GM20431 (cell line): ENCODE measurements around the gene CELSR1.

ENCODE experiments used
- in situ Hi-C: fragments of 300-500 bp; cut with MseI, MboI; formaldehyde crosslinking; loops from one replicate; pipeline ENCODE4 v1.15.0; 2020; ENCODE audit warnings: low sequenced_read_pairs; ENCODE audit not compliant: unreplicated experiment

CELSR1 gene

GRCh38 chr22:46390652-46391301, 146.6 kb downstream of the CELSR1 start:
- in situ Hi-C loops: no loop called here

GRCh38 chr22:46390105-46390651, 147.2 kb downstream of the CELSR1 start:
- in situ Hi-C loops: no loop called here

GRCh38 chr22:46389081-46389480, 148.3 kb downstream of the CELSR1 start:
- in situ Hi-C loops: no loop called here

DNA sequence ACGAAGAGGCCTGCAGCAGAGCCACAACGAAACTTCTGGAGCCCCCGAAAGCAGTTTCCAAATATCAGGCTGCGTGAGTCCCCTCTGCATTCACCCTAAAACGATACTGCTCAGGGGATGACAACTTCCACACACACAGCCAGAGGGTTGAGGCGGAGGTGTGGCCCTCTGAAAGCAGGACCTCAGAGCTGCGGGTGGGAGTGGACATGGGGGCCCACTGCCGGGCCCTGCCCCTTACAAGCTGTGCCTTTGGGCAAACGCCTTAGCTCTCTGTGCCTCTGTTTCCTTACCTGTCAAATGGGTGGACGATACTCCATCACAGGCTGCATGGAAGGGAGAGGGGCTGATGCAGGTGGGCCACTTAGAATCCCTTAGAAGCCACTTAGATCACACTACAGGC, 148.8 kb downstream of the CELSR1 start:
- in situ Hi-C loops: no loop called here

GRCh38 chr22:46387748-46388147, 149.7 kb downstream of the CELSR1 start:
- in situ Hi-C loops: no loop called here

- in situ Hi-C loops: no loop called here
Measured at GRCh38 chr22:46386312-46386711, 151.1 kb downstream of the CELSR1 start.

GRCh38 chr22:46382524-46382923, 154.9 kb downstream of the CELSR1 start:
- in situ Hi-C loops: no loop called here

GRCh38 chr22:46381731-46382130, 155.7 kb downstream of the CELSR1 start:
- in situ Hi-C loops: no loop called here

DNA sequence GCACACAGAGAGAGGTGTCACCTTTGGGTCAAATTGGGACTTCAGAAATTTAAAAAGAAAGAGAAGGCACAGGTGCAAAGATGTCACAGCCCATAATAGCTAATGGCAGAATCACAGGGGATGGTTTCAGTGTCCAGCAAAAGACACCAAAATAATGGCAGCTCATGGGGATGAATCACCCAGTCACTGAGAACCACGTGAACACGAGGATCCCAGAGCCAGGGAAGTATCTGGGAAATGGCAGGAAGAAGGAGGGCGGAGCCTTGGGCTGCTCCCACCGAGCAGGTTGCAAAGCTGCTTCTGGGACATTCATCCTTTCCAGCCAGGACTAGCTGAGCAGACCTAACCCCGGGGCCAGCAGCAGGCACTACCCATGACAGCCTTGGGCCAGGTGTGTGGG, 156.3 kb downstream of the CELSR1 start:
- in situ Hi-C loops: no loop called here

- in situ Hi-C loops: no loop called here
Measured at GRCh38 chr22:46380581-46380980, 156.8 kb downstream of the CELSR1 start.

DNA sequence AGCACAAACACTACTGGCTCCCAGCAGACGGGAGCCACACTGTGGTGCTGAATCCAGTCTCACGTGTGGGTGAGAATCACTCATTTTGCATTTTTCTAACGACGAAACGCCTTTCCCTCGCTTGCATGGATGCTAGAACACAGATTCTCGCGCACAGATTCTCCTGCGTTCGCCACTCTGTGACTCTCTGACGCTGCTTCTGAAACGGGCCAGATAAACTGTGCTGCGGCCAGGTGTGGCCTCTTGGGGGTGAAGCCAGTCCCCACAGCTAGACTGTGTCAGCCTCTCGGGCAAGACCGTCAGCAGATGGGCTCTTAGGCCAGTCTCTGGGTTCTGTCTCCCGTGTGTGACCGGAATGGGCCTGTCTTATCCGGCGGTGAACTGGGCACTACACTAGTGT, 157.4 kb downstream of the CELSR1 start:
- in situ Hi-C loops: no loop called here

GRCh38 chr22:46379066-46379930, 158.1 kb downstream of the CELSR1 start:
- in situ Hi-C loops: no loop called here

- in situ Hi-C loops: no loop called here
Measured at GRCh38 chr22:46378426-46379065, 158.9 kb downstream of the CELSR1 start.

GRCh38 chr22:46377525-46378425, 159.6 kb downstream of the CELSR1 start:
- in situ Hi-C loops: no loop called here

DNA sequence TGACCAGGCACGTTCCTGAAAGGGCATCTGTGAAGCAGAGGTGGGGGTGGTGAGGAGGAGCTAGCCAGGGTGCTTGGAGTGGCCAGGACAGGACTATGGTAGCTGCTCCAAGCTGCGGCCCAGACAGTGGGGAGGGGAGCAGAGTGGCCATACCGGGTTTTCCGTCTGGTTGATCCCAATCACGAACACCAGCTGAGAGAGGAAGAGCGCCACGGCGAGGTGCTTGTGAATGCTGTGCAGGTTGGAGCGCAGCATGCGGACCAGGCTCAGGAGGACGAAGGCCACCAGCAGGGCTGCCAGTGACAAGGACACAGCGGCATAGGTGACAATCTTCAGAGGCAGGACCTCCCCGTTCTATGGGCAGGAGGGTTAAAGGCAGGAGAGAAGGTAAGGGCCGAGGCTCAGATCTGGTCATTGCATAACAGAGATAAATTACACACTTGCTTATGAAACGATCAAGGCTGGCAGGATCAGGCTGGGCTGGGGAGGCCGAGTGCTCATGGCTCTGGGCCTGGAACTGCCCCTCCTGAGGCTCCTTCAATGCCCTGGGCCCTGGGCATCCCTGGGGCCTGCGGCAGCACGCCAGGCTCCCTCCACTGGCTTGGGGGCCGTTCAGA, 160.4 kb downstream of the CELSR1 start:
- in situ Hi-C loops: no loop called here

DNA sequence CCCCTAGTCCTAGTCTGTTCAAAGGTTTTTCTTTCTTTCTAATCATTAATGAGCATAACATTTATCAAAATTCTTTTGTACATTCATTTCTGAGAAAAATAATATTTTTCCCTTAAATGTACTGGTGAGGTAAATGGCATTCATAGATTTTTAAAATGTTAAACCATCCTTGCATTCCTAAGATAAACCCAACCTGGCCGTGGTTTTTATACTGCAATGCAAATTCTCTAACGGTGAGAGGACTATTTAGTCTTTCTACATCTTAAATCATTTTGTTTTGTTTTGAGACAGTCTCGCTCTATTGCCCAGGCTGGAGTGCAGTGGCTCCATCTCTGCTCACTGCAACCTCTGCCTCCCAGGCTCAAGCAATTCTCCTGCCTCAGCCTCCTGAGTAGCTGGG, 161.3 kb downstream of the CELSR1 start:
- in situ Hi-C loops: no loop called here

DNA sequence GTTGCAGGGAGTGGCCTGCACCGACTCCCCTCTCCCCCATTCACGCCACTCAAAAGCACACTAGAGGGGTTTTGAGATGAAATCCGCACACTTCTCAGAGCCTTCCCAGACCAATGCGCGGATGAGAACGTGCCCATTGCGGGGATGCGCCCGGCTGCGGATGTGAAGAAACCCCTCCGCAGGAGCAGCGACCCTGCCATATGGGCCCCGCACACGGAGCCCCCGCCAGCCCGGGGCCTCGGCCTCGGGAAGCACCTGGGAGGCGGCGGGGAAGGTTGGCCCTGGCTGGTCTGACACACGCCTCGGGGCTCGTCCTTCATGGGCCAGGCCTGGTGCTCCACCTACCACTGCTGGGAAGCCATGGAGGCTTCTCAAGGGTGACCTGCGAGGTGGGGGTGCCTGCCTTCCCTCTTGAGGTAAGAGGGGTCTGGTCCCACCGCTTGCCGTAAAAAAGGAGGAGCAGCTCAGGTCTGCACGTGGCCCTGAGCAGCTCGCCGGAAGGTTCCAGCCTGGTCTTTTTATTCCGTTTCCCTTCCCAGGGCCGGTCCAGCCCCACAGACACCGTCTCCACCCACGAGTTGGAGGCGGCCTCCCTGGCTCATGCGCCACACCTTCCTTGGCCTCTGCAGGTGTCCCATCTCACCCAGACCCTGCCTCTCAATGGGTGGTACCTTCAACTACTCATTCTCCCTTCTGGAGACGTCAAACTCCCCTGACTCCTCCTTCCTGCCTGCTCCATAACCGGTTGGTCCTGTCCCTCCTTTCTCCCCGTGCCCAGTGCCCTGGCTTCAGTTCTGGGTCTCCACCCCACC, 162.6 kb downstream of the CELSR1 start:
- in situ Hi-C loops: no loop called here

DNA sequence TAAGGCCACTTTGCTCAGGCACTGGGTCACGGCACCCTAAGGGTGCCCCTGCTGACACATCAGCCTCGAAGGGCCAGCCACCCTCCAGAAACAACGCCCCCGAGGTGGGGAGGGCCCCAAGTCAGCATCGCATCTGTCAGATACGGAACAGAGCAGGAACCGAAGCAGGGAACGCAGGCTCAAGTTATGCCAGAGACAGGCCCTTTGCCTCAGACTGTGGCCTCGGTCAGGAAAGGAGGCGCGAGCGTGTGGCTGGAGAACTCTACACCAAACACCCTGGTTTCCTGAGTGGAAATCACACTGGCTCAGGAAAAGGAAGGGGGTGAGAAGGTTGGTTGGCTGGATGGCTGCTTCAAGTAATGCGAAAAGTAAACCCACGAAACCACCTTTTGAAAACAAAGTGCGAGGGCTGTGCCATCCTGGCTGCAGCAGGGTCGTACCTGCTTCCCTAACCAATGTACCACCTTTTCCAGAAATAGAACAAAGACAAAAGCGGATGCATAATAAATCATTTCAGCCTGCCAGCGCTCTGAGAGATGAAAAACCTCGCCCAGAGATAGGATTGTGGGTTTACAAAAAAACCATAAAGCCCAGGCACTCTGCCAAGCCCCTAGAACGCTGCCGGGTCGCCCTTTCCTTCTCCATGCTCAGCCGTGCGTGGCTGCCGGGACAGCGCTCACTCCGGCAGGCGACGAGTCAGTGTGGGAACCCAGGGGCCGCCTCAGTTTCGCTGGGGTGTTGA, 163.3 kb downstream of the CELSR1 start:
- in situ Hi-C loops: no loop called here
